ENCODE results near the gene STRADA.

GRCh38 chr17:63679214-63679613 is 62.4 kb downstream of the STRADA start:
- TF ChIP-seq FOXP2 (optimal IDR thresholded peaks at IDR 0.05; ENCODE audit: borderline replicate concordance, extremely low read depth, extremely low read length, insufficient read depth) (no peak), POLR2AphosphoS5 (IDR thresholded peaks at IDR 0.05; ENCODE audit: low read depth, low read length) (no peak), SIN3A (IDR thresholded peaks at IDR 0.05; ENCODE audit: borderline replicate concordance, insufficient read depth, low read length) (no peak)

All from PFSK-1 (cell line).